Sigmoid colon (tissue), 7 donors: ENCODE data around the gene CARD10. TPM values are rescaled to one million over a fixed set of nuclear protein-coding genes. Genes with fewer than 3 reads are reported as not detected.

ENCODE experiments used
- DNase-seq: peaks from one replicate; pipeline ENCODE4 v3.0.0-alpha.2; 2019
- H3K27ac ChIP-seq, 4 donors: fragments of 200-600 bp; sonication (generic); one replicate each; pipeline ENCODE4 v1.5.1; 2016 to 2019; ENCODE audit warnings: mild to moderate bottlenecking in 1 of 4
- H3K27me3 ChIP-seq, 3 donors: fragments of 200-600 bp; sonication (generic); one replicate each; pipeline ENCODE4 v1.5.1; 2019; ENCODE audit warnings: mild to moderate bottlenecking in 1 of 3
- H3K36me3 ChIP-seq, 4 donors: fragments of 200-600 bp; sonication (generic); one replicate each; pipeline ENCODE4 v1.5.1; 2016 to 2019
- H3K4me1 ChIP-seq, 4 donors: fragments of 200-600 bp; sonication (generic); one replicate each; pipeline ENCODE4 v1.5.1; 2017 to 2019
- H3K4me3 ChIP-seq, 4 donors: fragments of 200-600 bp; sonication (generic); one replicate each; pipeline ENCODE4 v1.5.1; 2017 to 2019; ENCODE audit warnings: mild to moderate bottlenecking in 2 of 4, moderate library complexity in 1 of 4
- H3K9me3 ChIP-seq, 4 donors: fragments of 200-600 bp in 3 of 4; sonication (generic) in 3 of 4; one replicate each; pipeline versions ENCODE4 v1.5.1 to v1.6.1; 2013 to 2019
- EP300 ChIP-seq, 4 donors: sonication (generic); formaldehyde crosslinking; IDR thresholded peaks; one replicate each; pipeline ENCODE4 v1.6.1; 2017; ENCODE audit warnings: antibody characterized with exemption in 4 of 4
- POLR2A ChIP-seq, 2 donors: fragments of 450-650 bp; IDR thresholded peaks; one replicate each; pipeline ENCODE4 v1.6.1; 2016; ENCODE audit warnings: antibody characterized with exemption in 2 of 2, mild to moderate bottlenecking in 2 of 2, moderate library complexity in 2 of 2
- POLR2AphosphoS5 ChIP-seq, 4 donors: sonication (generic); formaldehyde crosslinking; IDR thresholded peaks; one replicate each; pipeline ENCODE4 v1.6.1; 2017; ENCODE audit warnings: antibody characterized with exemption in 4 of 4
- WGBS, 2 donors: extraction: QIAGEN DNeasy Blood & Tissue Kit; methylation state at CpG; one replicate each; pipeline ENCODE4 v1.1.7; 2013; 5-methylcytosine and 5-hydroxymethylcytosine counted together
- intact Hi-C: fragments of 100-400 bp; cut with DNase I; formaldehyde crosslinking; loops from one replicate; pipeline ENCODE4 v1.15.1; 2023
- polyA plus RNA-seq, 3 donors: library from polyadenylated mRNA; stranded (reverse); fragments of 200-250 nt; gene quantifications; one replicate each; pipeline ENCODE4 v1.2.3, GENCODE V29; 2013
- total RNA-seq, 4 donors: library from RNA; depleted of rRNA; stranded (reverse); fragments of >200 nt; gene quantifications; one replicate each; pipeline ENCODE4 v1.1.0, GENCODE V29; 2016
- TF ChIP-seq, protein P1 (sequence below), 4 experiments: fragments of 450-650 bp in 3 of 4; fragments of 200-600 bp in 1 of 4; IDR thresholded peaks; one replicate each; pipeline ENCODE4 v1.5.1; 2016 to 2019; ENCODE audit warnings: antibody characterized with exemption in 4 of 4, mild to moderate bottlenecking in 3 of 4, moderate library complexity in 2 of 4
- donor health status: healthy with polysubstance abuse.
- donor health status: Bipolar disorder and iron deficiency.
- donor health status: healthy.

Gene CARD10
- total and polyA plus RNA-seq, 7 donors: 2.8 to 41.0 (median 8.6) TPM

DNA sequence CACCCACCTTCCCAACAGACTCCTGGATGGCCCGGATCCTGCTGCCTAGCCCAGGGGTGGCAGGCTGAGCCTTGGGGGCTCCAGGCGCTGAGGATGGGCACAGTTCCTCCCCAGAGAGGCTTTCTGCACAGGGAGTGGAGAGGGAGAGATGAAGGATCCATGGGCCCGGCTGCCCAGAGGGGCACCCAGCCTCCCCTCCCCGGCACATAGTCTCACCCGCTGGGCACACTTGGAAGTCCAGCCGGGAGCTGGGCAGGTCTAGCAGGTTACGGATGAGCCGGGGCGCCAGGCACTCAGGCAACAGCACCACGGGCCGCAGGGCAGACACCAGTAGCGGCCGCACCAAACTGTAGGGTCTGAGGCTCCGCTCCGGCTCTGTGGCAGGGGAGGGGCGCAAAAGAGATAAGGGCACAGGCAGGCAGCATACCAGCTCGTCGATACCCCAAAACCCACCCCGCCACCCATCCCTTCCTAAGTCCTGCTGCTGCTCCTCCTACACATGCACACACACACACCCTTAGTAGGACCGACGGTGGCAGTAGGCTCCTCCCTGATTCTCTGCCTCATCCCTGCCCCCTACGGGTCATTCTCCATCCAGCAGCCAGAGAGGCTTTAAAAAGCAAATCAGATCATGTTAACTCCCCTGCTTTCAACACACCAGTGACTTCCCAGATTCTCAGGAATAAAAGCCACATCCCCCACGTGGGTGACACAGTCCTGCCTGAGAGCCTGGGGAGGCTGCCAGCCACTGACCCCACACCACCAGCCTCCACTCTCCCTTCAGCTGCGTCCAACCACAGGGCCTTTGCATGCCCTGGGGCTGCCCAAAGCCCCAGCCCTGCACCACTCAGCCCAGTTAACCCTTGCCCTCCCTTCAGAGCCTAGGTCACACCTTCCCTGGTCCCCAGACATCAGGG, 26.5 kb downstream of the CARD10 start:
- Histone ChIP-seq H3K9me3 (no peaks in the 10 kb centered on the region), H3K4me3 (no peak overlapping the region), H3K4me1 (no peaks in the 10 kb centered on the region), H3K27me3 (peaks cover 0 to 50% (median 10%) of the 10 kb centered on the region in 3 donors), H3K36me3 (no peaks in the 10 kb centered on the region), H3K27ac (no peak overlapping the region)
- TF ChIP-seq POLR2AphosphoS5 (IDR thresholded peaks at IDR 0.05) (no peak), EP300 (IDR thresholded peaks at IDR 0.05) (no peak)
- WGBS, 2 donors: 73 to 74% methylated on average over 24 of the region's 24 CpGs
- intact Hi-C loops: no loop called here
- no peak for DNase-seq

DNA sequence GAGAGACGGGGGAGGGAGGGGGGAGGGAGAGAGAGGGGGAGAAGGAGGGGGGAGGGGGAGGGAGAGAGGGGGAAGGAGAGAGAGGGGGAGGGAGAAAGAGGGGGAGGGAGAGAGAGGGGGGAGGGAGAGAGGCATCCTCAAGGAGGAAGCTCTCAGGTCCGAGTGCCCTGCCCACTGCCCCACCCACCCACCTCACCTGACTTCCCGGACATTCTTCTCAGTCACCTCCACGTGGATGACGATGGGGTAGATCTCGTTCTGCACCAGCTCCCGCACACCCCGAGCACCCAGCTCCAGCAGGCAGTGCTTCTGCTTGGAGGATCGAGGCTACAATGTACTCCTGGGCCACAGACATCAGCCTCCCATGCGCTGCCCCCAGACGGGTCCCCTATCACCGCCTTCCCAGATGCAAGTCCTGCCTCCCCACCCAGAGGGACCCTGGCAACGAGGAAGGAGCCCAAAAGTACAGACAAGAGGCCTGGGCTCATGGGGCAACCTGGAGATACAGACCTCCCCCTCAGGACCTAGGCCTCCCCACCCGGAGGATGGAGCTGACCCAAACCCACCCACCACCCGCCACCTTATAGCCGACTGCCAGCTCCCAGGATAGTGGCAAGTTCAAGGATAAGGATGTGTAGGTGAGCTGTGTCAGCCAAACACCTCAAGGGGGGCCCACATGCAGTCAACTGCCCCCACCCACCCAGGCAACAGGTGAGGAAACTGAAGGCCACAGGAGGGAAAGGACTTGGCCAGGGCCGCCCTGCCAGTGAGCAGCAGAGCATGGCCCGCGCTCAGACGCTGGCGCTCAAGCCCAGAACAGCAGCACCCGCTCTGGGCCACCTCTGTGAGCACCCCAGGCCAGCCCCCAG, 27.4 kb downstream of the CARD10 start:
- DNase-seq: no peak
- WGBS, 2 donors: 71 to 78% methylated on average over 21 of the region's 22 CpGs
- Histone ChIP-seq H3K9me3 (no peaks in the 10 kb centered on the region), H3K27ac (no peak overlapping the region), H3K4me1 (peaks cover 0 to 4% (median under 1%) of the 10 kb centered on the region in 4 donors), H3K27me3 (peaks cover 0 to 49% (median 14%) of the 10 kb centered on the region in 3 donors), H3K36me3 (no peaks in the 10 kb centered on the region), H3K4me3 (no peak overlapping the region)
- intact Hi-C loops: no loop called here
- TF ChIP-seq POLR2AphosphoS5 (IDR thresholded peaks at IDR 0.05): no peak
- no peak for TF ChIP-seq POLR2A (IDR thresholded peaks at IDR 0.05)
- TF ChIP-seq EP300 (IDR thresholded peaks at IDR 0.05): no peak

DNA sequence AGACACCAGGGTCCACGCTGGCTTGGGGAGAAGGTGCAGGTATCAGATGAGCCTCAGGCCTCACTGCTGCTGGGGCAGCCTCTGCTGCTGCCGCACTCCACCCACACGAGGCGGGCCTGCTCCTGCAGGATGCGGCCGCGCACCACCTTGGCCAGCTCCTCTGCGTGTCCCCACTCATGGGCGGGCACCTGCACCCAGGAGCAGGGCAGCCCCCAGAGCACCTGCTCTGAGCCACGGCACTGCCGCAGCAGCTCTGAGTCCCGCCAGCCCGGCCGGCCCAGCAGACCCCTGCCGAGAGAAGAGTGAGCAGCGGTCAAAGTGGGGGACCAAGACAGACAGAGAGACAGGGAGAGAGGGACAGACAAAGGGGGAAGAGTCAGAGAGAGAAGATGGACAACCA, 28.1 kb downstream of the CARD10 start:
- Histone ChIP-seq H3K27ac (no peak overlapping the region), H3K4me3 (no peak overlapping the region), H3K4me1 (peaks cover 0 to 10% (median 7%) of the 10 kb centered on the region in 4 donors), H3K27me3 (peaks cover 0 to 49% (median 20%) of the 10 kb centered on the region in 3 donors), H3K36me3 (no peaks in the 10 kb centered on the region), H3K9me3 (no peaks in the 10 kb centered on the region)
- intact Hi-C loops: no loop called here
- WGBS, 2 donors: 93 to 94% methylated on average over 16 of the region's 16 CpGs
- TF ChIP-seq, protein P1, sequence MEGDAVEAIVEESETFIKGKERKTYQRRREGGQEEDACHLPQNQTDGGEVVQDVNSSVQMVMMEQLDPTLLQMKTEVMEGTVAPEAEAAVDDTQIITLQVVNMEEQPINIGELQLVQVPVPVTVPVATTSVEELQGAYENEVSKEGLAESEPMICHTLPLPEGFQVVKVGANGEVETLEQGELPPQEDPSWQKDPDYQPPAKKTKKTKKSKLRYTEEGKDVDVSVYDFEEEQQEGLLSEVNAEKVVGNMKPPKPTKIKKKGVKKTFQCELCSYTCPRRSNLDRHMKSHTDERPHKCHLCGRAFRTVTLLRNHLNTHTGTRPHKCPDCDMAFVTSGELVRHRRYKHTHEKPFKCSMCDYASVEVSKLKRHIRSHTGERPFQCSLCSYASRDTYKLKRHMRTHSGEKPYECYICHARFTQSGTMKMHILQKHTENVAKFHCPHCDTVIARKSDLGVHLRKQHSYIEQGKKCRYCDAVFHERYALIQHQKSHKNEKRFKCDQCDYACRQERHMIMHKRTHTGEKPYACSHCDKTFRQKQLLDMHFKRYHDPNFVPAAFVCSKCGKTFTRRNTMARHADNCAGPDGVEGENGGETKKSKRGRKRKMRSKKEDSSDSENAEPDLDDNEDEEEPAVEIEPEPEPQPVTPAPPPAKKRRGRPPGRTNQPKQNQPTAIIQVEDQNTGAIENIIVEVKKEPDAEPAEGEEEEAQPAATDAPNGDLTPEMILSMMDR (IDR thresholded peaks at IDR 0.05): no peak
- TF ChIP-seq POLR2AphosphoS5 (IDR thresholded peaks at IDR 0.05): no peak
- no peak for TF ChIP-seq POLR2A (IDR thresholded peaks at IDR 0.05)
- TF ChIP-seq EP300 (IDR thresholded peaks at IDR 0.05): no peak
- no peak for DNase-seq

DNA sequence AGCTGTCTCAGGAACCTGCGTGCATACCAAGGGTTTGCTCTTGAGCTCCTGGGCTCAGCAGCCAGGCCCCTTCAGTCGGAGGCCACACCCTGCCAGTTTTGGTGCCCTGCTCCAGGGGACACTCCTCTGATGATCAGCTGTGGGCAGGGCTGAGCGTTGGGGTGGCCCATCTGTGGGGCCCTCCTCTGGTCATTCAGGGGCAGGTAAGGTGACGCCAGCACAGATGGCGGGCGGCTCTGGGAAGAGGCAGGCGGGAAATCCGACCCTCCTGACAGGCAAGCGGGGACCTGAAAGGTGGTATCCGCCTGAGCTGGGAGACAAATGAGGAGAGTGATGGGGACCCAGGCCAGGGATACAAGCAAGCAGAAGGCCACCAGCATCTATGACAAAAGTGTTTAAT, 29.2 kb downstream of the CARD10 start:
- Histone ChIP-seq H3K4me3 (no peak overlapping the region), H3K9me3 (no peaks in the 10 kb centered on the region), H3K36me3 (no peaks in the 10 kb centered on the region), H3K27ac (no peak overlapping the region), H3K27me3 (peaks cover 0 to 52% (median 21%) of the 10 kb centered on the region in 3 donors), H3K4me1 (peaks cover 0 to 13% (median 9%) of the 10 kb centered on the region in 4 donors)
- DNase-seq: no peak
- TF ChIP-seq, protein P1 (IDR thresholded peaks at IDR 0.05): no peak
- TF ChIP-seq POLR2AphosphoS5 (IDR thresholded peaks at IDR 0.05): no peak
- TF ChIP-seq EP300 (IDR thresholded peaks at IDR 0.05): no peak
- TF ChIP-seq POLR2A (IDR thresholded peaks at IDR 0.05): no peak
- WGBS, 2 donors: 92 to 94% methylated on average over 10 of the region's 10 CpGs
- intact Hi-C loops: no loop called here

DNA sequence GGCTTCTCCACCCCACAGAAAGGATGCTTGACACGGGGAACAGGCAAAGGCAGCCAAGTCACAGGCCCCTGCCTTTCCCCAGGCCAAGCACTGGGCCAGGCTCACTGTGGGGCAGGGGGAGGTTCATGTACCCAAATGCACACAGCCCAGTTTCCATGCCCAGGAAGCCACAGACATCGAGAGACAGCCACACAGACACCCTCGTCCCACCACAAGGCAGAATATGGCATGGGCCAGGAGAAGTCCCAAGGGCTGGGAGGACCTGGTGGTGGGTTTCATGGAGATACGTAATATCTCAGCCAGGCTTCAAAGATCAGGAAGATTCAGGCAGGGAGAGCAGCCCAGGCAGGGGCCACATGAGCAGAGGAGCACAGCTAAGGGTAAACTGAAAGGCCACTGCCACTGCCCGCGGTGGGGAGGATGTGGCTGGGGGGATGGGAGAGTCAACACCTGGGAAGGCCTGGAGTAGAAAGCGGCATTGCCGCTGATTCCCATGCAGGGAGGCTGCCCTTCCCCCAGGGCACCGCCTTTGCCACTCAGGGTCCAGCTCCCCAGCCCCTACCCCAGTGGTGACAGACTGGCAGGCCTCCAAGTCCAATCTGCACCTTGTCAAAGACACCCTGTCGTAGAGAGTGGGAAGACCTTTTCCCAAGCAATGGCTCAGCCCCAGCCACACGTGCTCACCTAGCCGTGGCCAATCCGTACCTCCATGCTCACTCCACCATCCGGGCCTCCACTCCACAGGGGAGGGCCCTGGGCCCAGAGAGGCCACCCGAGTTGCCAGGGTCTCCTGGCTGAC, 30.7 kb downstream of the CARD10 start:
- 82 to 89% methylated on average over 15 of the region's 15 CpGs for WGBS, 2 donors
- peaks cover 0 to 51% (median 21%) of the 10 kb centered on the region in 3 donors for H3K27me3 ChIP-seq

More for the DNA sequence above, 30.7 kb downstream of the CARD10 start:
- intact Hi-C loops: no loop called here
- Histone ChIP-seq H3K4me1 (peaks cover 0 to 13% (median 9%) of the 10 kb centered on the region in 4 donors), H3K9me3 (no peaks in the 10 kb centered on the region), H3K4me3 (no peak overlapping the region), H3K27ac (no peak overlapping the region), H3K36me3 (no peaks in the 10 kb centered on the region)
- DNase-seq: no peak
- TF ChIP-seq POLR2A (IDR thresholded peaks at IDR 0.05): no peak
- TF ChIP-seq POLR2AphosphoS5 (IDR thresholded peaks at IDR 0.05): no peak
- TF ChIP-seq EP300 (IDR thresholded peaks at IDR 0.05): no peak
- TF ChIP-seq, protein P1 (IDR thresholded peaks at IDR 0.05): no peak
